ENCODE data around the gene KDM7A.

DNA sequence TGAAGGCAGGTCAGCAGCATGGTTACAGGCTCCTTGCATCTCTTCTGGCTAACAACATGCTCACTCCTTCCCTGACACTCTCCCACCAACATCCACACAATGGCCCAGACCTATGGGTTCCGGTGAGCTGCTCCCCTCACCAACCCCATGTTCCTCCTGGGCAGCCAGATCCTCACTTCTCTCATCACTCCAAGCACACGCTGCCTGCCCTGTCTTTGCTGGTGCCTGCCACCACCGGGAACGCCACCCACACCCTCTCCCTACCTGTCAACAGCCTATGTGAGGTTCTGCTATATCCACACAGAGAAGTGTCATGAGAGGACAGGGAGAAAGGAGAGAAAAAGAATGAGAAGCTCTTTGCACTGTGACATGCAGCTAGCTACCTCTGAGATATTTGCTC is 128.6 kb downstream of the KDM7A start:
- TF ChIP-seq ERF (CRISPR knock-in tag; IDR thresholded peaks at IDR 0.05) (no peak), SRF (CRISPR knock-in tag; IDR thresholded peaks at IDR 0.05) (no peak), ADNP (tag; IDR thresholded peaks at IDR 0.05) (no peak), TCF7 (IDR thresholded peaks at IDR 0.05; ENCODE audit: borderline replicate concordance) (no peak), KLF16 (IDR thresholded peaks at IDR 0.05) (no peak), ETS2 (tag; IDR thresholded peaks at IDR 0.05; ENCODE audit: borderline replicate concordance, poor library complexity, severe bottlenecking) (no peak)
- TF ChIP-seq, protein P1, sequence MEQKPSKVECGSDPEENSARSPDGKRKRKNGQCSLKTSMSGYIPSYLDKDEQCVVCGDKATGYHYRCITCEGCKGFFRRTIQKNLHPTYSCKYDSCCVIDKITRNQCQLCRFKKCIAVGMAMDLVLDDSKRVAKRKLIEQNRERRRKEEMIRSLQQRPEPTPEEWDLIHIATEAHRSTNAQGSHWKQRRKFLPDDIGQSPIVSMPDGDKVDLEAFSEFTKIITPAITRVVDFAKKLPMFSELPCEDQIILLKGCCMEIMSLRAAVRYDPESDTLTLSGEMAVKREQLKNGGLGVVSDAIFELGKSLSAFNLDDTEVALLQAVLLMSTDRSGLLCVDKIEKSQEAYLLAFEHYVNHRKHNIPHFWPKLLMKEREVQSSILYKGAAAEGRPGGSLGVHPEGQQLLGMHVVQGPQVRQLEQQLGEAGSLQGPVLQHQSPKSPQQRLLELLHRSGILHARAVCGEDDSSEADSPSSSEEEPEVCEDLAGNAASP (IDR thresholded peaks at IDR 0.05) = no peak
- TF ChIP-seq, protein P2, sequence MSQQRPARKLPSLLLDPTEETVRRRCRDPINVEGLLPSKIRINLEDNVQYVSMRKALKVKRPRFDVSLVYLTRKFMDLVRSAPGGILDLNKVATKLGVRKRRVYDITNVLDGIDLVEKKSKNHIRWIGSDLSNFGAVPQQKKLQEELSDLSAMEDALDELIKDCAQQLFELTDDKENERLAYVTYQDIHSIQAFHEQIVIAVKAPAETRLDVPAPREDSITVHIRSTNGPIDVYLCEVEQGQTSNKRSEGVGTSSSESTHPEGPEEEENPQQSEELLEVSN (IDR thresholded peaks at IDR 0.05; ENCODE audit: borderline replicate concordance in 1 of 2, extremely low read depth in 1 of 2, insufficient read depth in 1 of 2, insufficient read length in 1 of 2, low read depth in 1 of 2, low read length in 1 of 2, poor library complexity in 1 of 2, severe bottlenecking in 1 of 2) = no peak
- TF ChIP-seq, protein P3, sequence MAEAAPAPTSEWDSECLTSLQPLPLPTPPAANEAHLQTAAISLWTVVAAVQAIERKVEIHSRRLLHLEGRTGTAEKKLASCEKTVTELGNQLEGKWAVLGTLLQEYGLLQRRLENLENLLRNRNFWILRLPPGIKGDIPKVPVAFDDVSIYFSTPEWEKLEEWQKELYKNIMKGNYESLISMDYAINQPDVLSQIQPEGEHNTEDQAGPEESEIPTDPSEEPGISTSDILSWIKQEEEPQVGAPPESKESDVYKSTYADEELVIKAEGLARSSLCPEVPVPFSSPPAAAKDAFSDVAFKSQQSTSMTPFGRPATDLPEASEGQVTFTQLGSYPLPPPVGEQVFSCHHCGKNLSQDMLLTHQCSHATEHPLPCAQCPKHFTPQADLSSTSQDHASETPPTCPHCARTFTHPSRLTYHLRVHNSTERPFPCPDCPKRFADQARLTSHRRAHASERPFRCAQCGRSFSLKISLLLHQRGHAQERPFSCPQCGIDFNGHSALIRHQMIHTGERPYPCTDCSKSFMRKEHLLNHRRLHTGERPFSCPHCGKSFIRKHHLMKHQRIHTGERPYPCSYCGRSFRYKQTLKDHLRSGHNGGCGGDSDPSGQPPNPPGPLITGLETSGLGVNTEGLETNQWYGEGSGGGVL (CRISPR knock-in tag; IDR thresholded peaks at IDR 0.05) = no peak
- TF ChIP-seq, protein P4, sequence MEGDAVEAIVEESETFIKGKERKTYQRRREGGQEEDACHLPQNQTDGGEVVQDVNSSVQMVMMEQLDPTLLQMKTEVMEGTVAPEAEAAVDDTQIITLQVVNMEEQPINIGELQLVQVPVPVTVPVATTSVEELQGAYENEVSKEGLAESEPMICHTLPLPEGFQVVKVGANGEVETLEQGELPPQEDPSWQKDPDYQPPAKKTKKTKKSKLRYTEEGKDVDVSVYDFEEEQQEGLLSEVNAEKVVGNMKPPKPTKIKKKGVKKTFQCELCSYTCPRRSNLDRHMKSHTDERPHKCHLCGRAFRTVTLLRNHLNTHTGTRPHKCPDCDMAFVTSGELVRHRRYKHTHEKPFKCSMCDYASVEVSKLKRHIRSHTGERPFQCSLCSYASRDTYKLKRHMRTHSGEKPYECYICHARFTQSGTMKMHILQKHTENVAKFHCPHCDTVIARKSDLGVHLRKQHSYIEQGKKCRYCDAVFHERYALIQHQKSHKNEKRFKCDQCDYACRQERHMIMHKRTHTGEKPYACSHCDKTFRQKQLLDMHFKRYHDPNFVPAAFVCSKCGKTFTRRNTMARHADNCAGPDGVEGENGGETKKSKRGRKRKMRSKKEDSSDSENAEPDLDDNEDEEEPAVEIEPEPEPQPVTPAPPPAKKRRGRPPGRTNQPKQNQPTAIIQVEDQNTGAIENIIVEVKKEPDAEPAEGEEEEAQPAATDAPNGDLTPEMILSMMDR (IDR thresholded peaks at IDR 0.05 in 2 of 3, conservative IDR thresholded peaks at IDR 0.05 in 1 of 3; ENCODE audit: insufficient read depth in 2 of 3, low read depth in 1 of 3, low read length in 3 of 3) = no peak

Measured in K562 (cell line).